Measurements from ENCODE around the gene CA10. TPM values are rescaled to one million over a fixed set of nuclear protein-coding genes. Genes with fewer than 3 reads are reported as not detected.

Gene CA10
- total and polyA plus RNA-seq, 9 of the 15 experiments (the other 6 are each of a cell fraction or from before 2014, with no cell fraction given): not detected

DNA sequence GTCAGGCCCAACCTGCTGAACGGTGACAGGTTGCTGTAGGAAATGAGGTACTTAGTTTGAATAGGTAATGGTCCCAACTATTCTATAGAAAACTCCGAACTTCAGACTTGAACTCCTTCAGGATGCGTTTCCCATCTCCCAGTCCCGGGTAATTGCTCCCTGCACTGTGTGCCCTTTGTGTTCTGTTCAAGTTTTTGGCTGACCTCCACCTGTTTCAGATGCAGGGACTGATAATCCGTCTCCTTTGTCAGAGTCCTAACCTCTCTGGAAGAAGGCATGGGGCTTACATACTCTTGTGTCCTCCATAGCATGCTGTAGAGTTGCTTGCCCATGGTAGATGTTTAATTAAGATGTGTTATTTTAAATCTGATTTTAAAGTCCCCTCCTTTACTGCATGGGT is 547.7 kb downstream of the CA10 start (continued):
- TF ChIP-seq, protein P1, sequence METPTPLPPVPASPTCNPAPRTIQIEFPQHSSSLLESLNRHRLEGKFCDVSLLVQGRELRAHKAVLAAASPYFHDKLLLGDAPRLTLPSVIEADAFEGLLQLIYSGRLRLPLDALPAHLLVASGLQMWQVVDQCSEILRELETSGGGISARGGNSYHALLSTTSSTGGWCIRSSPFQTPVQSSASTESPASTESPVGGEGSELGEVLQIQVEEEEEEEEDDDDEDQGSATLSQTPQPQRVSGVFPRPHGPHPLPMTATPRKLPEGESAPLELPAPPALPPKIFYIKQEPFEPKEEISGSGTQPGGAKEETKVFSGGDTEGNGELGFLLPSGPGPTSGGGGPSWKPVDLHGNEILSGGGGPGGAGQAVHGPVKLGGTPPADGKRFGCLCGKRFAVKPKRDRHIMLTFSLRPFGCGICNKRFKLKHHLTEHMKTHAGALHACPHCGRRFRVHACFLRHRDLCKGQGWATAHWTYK (CRISPR knock-in tag; IDR thresholded peaks at IDR 0.05): no peak
- TF ChIP-seq RBM22 (IDR thresholded peaks at IDR 0.05; ENCODE audit: low read depth, low read length, poor library complexity, severe bottlenecking) (no peak), CREBBP (IDR thresholded peaks at IDR 0.05; ENCODE audit: low read depth, low read length) (no peak)

DNA sequence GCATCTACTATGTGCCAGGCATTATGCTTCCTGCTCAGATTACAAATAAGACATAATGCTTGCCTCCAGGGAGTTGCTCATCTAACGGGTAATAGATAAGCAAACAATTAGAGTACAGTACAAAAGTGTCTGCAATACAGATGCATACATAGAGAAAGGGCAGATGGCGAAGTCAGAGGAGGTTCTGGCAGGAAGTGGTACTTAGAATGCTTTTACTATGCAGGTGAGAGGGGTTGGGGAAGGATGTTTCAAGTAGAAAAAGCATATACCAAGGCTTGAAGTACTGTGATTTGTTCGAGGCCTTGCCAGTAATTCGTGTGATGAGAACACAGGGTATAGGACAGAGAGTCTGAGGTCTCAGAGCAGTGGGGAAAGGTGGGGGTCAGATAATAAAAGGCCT is 548.4 kb downstream of the CA10 start:
- no peak overlapping the region for H2AFZ ChIP-seq (ENCODE audit: low read depth, low read length)
- no peaks in the 10 kb centered on the region for H4K20me1 ChIP-seq (replicated peaks; ENCODE audit: control insufficient read depth, insufficient read depth, low read length)
- no peak overlapping the region for H3K9ac ChIP-seq (ENCODE audit: insufficient read depth in 1 of 2, low read depth in 2 of 2, low read length in 2 of 2)
- H3K4me2 ChIP-seq (ENCODE audit: insufficient read depth, low read length): no peak overlapping the region
- H3K4me1 ChIP-seq (replicated peaks in 1 of 2; ENCODE audit: control insufficient read depth in 2 of 2, insufficient read depth in 2 of 2, low read length in 2 of 2): no peaks in the 10 kb centered on the region
- ATAC-seq: no peak
- no peak overlapping the region for H3K27ac ChIP-seq (ENCODE audit: extremely low read depth, low read depth, low read length)
- no peaks in the 10 kb centered on the region for H3K27me3 ChIP-seq (ENCODE audit: control insufficient read depth in 2 of 2, insufficient read depth in 2 of 2, low read length in 2 of 2)
- no peak for FAIRE-seq
- no peak for DNase-seq (ENCODE audit: extremely low read depth in 1 of 4, low spot score in 3 of 4)
- H3K9me1 ChIP-seq (ENCODE audit: control insufficient read depth, insufficient read depth, low read length): no peaks in the 10 kb centered on the region
- H3K36me3 ChIP-seq (ENCODE audit: control insufficient read depth, insufficient read depth, low read length): no peaks in the 10 kb centered on the region
- ChIA-PET POLR2A (no interaction called here), CTCF (ENCODE audit: low intra/inter-chr PET ratio) (no interaction called here)
- no peaks in the 10 kb centered on the region for H3K79me2 ChIP-seq (ENCODE audit: control insufficient read depth, insufficient read depth, low read length)
- WGBS (ENCODE audit: insufficient coverage, low coverage, missing lambda C conversion rate): 0% methylated on average over 4 of the region's 4 CpGs
- in situ Hi-C loops (cut with MboI) (no loop called here), intact Hi-C loops (cut with micrococcal nuclease) (no loop called here)
- H3K4me3 ChIP-seq: no peak overlapping the region
- BruUV-seq (replicated peaks): no TSS peak
- H3K9me3 ChIP-seq (replicated peaks; ENCODE audit: control insufficient read depth, insufficient read depth, low read depth, low read length): no peaks in the 10 kb centered on the region
- no peak for TF ChIP-seq HDAC6 (IDR thresholded peaks at IDR 0.05; ENCODE audit: low read depth, low read length)
- TF ChIP-seq KAT8 (IDR thresholded peaks at IDR 0.05; ENCODE audit: low read depth): no peak
- TF ChIP-seq, protein P2, sequence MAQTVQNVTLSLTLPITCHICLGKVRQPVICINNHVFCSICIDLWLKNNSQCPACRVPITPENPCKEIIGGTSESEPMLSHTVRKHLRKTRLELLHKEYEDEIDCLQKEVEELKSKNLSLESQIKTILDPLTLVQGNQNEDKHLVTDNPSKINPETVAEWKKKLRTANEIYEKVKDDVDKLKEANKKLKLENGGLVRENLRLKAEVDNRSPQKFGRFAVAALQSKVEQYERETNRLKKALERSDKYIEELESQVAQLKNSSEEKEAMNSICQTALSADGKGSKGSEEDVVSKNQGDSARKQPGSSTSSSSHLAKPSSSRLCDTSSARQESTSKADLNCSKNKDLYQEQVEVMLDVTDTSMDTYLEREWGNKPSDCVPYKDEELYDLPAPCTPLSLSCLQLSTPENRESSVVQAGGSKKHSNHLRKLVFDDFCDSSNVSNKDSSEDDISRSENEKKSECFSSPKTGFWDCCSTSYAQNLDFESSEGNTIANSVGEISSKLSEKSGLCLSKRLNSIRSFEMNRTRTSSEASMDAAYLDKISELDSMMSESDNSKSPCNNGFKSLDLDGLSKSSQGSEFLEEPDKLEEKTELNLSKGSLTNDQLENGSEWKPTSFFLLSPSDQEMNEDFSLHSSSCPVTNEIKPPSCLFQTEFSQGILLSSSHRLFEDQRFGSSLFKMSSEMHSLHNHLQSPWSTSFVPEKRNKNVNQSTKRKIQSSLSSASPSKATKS (CRISPR knock-in tag; IDR thresholded peaks at IDR 0.05): no peak
- TF ChIP-seq TRIM24 (IDR thresholded peaks at IDR 0.05): no peak
- TF ChIP-seq SLC30A9 (CRISPR knock-in tag; IDR thresholded peaks at IDR 0.05): no peak
- no peak for TF ChIP-seq KAT2B (IDR thresholded peaks at IDR 0.05; ENCODE audit: low read depth, low read length)
- TF ChIP-seq POLR3A (IDR thresholded peaks at IDR 0.05; ENCODE audit: borderline replicate concordance, extremely low read depth, insufficient read depth, insufficient read length): no peak
- TF ChIP-seq SPI1 (IDR thresholded peaks at IDR 0.05; ENCODE audit: borderline replicate concordance, low read depth, low read length): no peak

Measured in K562 (cell line).